GM21447 (cell line): ENCODE results near the gene KRT86.
A peak's percentile ranks its signal among the peaks of the same experiment; 100 is the strongest.
"Not testable (repeated sequence)": the region's sequence is repeated elsewhere in the genome, so short reads cannot be mapped to it uniquely, and the experiment has no call there.

ENCODE experiments used
- ATAC-seq: cut with Tn5 transposase; IDR thresholded peaks from one replicate; pipeline ENCODE4 v1.9.1; 2021; ENCODE audit not compliant: unreplicated experiment

KRT86 gene

DNA sequence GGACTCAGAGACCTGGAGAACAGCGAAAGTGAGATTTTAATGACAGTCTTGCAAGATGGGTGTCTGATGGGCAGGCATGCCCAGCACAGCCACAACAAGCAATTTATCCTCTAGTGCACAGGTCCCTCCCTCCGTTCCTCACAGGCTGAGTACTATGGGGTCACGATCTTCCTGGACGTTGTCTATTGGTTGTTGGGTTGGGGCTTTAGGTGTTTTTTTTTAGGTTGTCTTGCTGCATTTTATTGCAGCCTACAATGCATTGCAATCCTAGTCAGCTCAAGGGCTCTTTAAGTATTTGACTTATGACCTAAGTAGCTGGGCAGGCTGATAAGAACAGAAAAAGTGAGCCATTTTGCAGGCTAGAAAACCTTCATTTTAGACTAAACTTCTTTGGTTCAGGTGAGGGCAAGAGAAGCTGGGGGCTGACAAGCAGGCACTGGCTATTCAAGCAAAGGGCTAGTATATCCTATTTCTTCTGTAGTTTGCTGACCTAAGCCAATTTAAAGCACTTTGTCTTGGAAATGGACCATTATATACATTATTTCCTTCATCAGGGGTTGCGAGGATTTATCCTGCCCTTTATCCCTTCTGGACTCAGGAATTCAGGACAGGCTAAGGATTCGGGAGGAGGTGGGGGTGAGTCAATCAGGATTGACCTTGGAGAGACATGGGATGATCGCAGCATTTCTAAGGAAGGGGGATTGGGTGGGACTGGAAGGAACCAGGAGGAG is 35.4 kb upstream of the KRT86 start:
- ATAC-seq: no peak

GRCh38 chr12:52239767-52240166 is 34.7 kb upstream of the KRT86 start:
- no peak for ATAC-seq

DNA sequence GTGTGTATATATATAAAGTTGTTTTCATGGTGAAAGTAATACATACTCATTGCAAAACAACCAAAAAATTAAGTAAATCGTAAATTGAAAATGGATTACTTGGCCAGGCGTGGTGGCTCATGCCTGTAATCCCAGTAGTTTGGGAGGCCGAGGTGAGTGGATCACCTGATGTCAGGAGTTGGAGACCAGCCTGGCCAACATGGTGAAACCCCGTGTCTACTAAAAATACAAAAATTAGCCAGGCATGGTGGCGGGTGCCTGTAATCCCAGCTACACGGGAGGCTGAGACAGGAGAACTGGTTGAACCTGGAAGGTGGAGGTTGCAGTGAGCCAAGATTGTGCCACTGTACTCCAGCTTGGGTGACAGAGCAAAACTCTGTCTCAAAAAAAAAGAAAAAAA is 34.2 kb upstream of the KRT86 start:
- not testable (repeated sequence) for ATAC-seq

- ATAC-seq: no peak
These were observed 33.1 kb upstream of the KRT86 start for GRCh38 chr12:52241205-52241842.

DNA sequence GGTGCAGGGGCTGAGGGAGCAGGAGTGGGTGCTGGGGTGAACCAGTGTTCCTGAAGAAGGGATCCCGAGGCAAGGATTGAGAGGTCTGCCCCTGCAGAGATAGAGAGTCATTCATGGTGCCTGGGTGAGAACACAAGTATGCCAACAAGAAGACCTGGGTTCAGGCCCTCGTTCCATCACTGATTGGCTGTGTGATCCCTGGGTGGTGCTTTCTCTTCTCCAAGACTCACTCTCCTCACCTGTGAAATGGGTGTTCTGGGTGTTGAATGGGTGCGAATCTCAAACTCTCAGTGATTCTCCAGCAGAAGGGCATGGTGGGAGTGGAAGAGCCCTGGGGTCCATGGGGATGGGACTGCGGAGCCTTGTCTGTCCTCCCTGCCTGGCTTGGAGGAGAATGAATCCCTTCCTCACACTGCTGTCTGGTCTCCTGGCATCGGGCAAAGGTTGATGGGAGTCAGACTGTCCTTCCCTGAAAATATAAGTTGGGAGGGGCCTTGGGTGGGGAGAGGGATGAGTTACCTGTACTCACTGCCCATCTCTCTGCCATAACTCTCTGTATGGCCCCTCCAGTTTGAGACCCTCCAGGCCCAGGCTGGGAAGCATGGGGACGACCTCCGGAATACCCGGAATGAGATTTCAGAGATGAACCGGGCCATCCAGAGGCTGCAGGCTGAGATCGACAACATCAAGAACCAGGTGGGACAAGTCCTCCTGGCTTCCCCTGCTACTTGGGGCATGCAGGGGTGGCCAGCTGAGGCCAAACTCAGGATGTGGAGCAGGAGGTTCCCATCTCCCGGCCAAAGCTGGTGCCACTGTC is 31.8 kb upstream of the KRT86 start:
- ATAC-seq: no peak

GRCh38 chr12:52243259-52243855 is 31.1 kb upstream of the KRT86 start:
- no peak for ATAC-seq

DNA sequence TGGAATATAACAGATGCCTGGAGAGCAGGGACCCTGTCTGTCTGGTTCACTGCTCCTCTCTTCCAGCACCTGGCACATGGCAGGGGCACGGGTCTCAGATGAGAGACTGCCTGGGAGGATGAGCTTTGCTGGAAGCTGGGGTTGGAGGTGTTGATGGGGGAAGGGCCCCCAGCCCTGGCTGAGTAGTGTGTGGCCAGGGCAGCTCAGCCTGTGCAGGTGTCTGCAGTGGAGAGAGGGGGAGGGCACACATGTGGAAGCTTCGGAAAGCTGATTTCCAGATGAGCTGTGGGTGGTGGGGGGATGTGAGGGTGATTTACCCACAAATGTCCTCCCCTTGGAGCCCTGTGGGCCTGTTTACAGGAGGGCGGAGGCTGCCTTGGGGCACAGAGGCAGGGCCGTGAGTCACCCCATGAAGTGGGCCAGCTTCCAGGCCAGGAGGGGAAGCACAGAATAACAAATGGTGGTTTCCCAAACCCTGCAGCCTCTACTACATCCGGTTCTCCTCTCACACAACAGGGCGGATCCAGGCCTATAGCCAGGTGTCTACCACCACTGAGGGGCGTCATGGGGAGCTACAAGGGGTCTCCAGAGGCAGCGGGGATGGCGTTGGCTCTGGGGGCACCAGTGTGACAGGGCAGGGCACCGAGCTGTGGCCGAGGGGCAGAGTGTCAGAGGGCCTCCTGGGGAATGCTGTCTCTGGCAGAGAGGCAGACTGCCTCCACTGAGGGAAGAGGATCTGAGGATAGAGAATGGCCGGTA is 30.4 kb upstream of the KRT86 start:
- ATAC-seq: peak; percentile 97

DNA sequence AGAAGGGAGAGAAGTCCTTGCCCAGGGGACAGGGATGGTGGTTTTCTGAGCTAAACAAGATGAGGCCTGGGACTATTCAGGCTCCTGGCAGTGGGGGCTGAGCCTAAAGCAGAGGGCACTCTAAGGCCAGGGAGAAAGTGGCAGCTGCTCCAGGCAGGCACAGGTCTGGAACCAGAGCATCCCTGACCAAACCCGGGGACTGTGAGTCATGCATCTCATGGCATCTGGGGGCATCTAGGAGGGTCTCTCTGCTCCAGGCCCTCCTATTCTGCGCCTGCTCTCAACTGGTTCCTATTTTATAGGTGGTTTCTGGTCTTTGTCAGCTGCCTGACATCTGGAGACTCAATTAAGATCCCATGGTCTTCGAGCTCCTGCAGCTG is 29.8 kb upstream of the KRT86 start:
- ATAC-seq: no peak

DNA sequence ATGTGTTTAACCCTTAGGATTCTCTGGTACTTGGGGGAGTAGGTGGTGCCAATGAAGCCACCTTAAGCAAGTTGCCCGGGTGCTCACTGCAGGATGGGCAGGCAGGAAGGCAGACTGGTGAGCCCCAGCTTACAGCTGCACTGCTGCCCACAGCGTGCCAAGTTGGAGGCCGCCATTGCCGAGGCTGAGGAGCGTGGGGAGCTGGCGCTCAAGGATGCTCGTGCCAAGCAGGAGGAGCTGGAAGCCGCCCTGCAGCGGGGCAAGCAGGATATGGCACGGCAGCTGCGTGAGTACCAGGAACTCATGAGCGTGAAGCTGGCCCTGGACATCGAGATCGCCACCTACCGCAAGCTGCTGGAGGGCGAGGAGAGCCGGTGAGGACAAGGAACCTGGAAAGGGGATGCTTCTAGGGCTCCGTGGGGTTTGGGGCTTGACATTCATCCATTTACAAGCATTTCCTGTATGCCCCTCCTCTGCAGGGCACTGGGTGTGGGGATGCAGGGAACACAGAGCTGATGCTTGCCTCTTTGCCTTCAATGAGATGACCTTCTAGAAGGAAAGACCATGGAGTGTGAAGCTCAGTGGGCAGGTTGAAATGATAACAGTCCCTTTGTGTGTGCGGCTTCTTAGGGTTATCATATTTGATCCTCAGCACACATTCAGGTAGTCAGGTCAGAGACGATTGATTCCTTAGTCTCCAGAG is 29.0 kb upstream of the KRT86 start:
- no peak for ATAC-seq

DNA sequence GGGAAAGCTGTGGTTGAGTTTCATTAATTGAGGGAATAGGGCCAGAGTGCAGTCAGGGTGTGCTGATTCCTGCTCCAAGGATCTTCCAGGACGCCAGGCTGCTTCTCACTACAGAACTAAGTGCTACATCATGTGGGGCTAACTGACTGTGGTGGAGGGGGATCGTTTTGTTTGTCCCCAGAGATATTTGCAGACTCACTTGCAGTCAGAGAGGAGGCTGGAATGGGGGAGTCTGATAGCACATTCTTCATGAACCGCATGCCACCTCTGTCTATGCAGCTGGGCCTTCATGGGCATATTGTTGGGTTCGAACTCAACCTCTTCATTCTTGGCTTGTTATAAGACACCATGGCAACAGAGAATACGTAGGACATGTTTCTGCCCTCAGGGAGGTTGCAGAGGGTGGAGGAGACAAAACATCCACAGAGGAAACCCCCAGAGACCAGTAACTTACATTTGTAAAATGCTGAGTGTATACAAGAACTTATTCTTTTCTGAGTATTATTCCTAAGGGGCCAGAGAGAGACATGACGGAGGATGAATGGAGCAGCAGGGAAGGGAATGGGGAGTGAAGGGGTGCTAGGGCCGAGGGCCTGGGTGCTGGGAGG is 28.4 kb upstream of the KRT86 start:
- ATAC-seq: no peak

GRCh38 chr12:52246720-52247621 is 27.5 kb upstream of the KRT86 start:
- ATAC-seq: no peak

DNA sequence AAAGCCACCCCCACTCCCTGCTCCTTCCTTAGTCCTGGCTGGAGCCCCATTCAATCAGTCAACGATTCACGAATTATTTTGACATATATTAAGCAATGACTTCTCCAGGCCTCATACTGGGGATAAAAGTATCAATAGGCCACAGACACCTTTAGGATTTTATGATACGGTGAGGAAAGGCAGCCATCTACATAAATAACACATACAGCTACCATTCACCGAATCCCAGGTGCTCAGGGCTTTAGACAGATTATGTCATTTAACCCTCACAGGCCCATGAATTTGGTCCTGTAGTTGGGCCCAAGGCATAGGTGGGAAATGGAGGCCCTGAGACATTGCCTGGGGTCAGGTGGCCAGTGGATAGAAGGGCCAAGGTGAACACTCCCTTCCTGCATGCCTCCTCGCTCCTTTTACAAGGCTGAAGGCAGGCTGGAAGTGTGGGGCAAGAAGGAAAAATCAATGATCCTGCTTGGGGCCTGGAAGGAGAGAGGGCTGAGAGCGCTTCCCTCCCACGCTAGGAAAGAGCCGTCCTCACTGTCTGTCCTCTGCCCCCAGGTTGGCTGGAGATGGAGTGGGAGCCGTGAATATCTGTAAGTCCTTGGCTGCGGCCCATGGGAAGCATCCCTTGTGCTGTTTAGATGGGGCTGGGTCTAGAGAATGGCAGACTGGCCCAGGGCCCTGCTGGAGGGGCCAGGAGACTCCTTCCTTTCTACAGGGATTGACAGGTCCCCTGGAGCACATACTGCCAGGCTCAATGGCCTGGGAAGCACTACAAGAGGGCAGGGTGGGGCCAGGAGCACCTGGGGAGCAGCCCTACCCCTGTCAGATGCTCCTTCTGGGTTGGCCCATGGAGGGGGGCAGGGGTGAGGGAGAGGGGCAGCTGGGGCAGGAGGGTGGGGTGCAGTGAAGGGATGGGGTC is 26.6 kb upstream of the KRT86 start:
- no peak for ATAC-seq

DNA sequence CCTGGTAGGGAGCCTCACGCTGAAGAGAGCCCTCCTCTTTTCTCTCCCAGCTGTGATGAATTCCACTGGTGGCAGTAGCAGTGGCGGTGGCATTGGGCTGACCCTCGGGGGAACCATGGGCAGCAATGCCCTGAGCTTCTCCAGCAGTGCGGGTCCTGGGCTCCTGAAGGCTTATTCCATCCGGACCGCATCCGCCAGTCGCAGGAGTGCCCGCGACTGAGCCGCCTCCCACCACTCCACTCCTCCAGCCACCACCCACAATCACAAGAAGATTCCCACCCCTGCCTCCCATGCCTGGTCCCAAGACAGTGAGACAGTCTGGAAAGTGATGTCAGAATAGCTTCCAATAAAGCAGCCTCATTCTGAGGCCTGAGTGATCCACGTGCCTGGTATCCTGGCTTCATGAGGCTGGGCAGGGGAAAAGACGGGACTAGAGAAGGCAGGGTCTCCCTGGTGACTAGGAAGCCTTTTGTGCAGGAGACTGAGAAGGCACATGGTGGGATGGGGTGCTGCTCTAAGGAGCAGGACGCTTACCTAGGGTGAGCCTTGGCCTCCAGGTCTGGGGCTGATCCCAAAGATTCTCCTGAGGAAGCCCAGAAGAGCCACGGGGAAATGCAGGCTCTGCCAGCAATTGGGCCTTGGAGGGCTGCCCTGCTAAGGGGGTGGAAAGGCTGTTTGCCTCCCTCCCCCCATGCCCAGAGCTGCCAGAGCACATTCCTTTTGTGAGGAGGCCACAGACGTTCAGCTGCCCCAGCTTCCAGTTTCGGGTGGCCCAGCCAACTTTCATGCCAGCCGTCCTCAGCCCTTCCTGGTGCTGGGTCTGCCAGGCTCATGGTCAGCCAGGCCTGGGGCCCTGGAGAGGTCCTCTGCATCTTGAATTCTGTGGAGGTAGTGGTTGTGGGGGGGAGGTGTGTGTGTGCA is 25.6 kb upstream of the KRT86 start:
- no peak for ATAC-seq

- ATAC-seq: no peak
These were observed 24.9 kb upstream of the KRT86 start for GRCh38 chr12:52249511-52250047.

GRCh38 chr12:52250048-52250990 is 24.1 kb upstream of the KRT86 start:
- no peak for ATAC-seq
